ENCODE measurements around the gene HAVCR2. TPM values are rescaled to one million over a fixed set of nuclear protein-coding genes. Genes with fewer than 3 reads are reported as not detected.

Gene HAVCR2
- total RNA-seq, 1 donor from 2014 or later, result 1.5 TPM

- Histone ChIP-seq H3K4me3 (ENCODE audit: low read depth, low read length) (no peak overlapping the region), H3K36me3 (ENCODE audit: control insufficient read depth, insufficient read depth, low read length) (no peaks in the 10 kb centered on the region), H3K27me3 (ENCODE audit: control insufficient read depth, insufficient read depth, low read length) (no peaks in the 10 kb centered on the region)
- no peak for TF ChIP-seq CTCF (IDR thresholded peaks at IDR 0.05; ENCODE audit: insufficient read depth, low read length, poor library complexity, severe bottlenecking)
- DNase-seq (ENCODE audit: low read depth), result no peak
These were observed 22.0 kb downstream of the HAVCR2 start for GRCh38 chr5:157086751-157087359.

- no peaks in the 10 kb centered on the region for H3K27me3 ChIP-seq (ENCODE audit: control insufficient read depth, insufficient read depth, low read length)
- no peak overlapping the region for H3K4me3 ChIP-seq (ENCODE audit: low read depth, low read length)
- no peaks in the 10 kb centered on the region for H3K36me3 ChIP-seq (ENCODE audit: control insufficient read depth, insufficient read depth, low read length)
- no peak for TF ChIP-seq CTCF (IDR thresholded peaks at IDR 0.05; ENCODE audit: insufficient read depth, low read length, poor library complexity, severe bottlenecking)
- no peak for DNase-seq (ENCODE audit: low read depth)
These were observed 22.9 kb downstream of the HAVCR2 start for GRCh38 chr5:157085930-157086329.

- no peak for TF ChIP-seq CTCF (IDR thresholded peaks at IDR 0.05; ENCODE audit: insufficient read depth, low read length, poor library complexity, severe bottlenecking)
- Histone ChIP-seq H3K4me3 (ENCODE audit: low read depth, low read length) (no peak overlapping the region), H3K36me3 (ENCODE audit: control insufficient read depth, insufficient read depth, low read length) (no peaks in the 10 kb centered on the region), H3K27me3 (ENCODE audit: control insufficient read depth, insufficient read depth, low read length) (no peaks in the 10 kb centered on the region)
- DNase-seq (ENCODE audit: low read depth), result no peak
These were observed 28.6 kb downstream of the HAVCR2 start for GRCh38 chr5:157080286-157080685.

GRCh38 chr5:157076558-157076957 lies 32.3 kb downstream of the HAVCR2 start:
- no peak for TF ChIP-seq CTCF (IDR thresholded peaks at IDR 0.05; ENCODE audit: insufficient read depth, low read length, poor library complexity, severe bottlenecking)
- DNase-seq (ENCODE audit: low read depth), result peak; percentile 56
- Histone ChIP-seq H3K4me3 (ENCODE audit: low read depth, low read length) (no peak overlapping the region), H3K27me3 (ENCODE audit: control insufficient read depth, insufficient read depth, low read length) (no peaks in the 10 kb centered on the region), H3K36me3 (ENCODE audit: control insufficient read depth, insufficient read depth, low read length) (no peaks in the 10 kb centered on the region)

- Histone ChIP-seq H3K27me3 (ENCODE audit: control insufficient read depth, insufficient read depth, low read length) (no peaks in the 10 kb centered on the region), H3K36me3 (ENCODE audit: control insufficient read depth, insufficient read depth, low read length) (no peaks in the 10 kb centered on the region), H3K4me3 (ENCODE audit: low read depth, low read length) (no peak overlapping the region)
- no peak for DNase-seq (ENCODE audit: low read depth)
- no peak for TF ChIP-seq CTCF (IDR thresholded peaks at IDR 0.05; ENCODE audit: insufficient read depth, low read length, poor library complexity, severe bottlenecking)
These were observed 36.3 kb downstream of the HAVCR2 start for GRCh38 chr5:157072508-157072907.

- no peak overlapping the region for H3K4me3 ChIP-seq (ENCODE audit: low read depth, low read length)
- H3K36me3 ChIP-seq (ENCODE audit: control insufficient read depth, insufficient read depth, low read length), result no peaks in the 10 kb centered on the region
- no peaks in the 10 kb centered on the region for H3K27me3 ChIP-seq (ENCODE audit: control insufficient read depth, insufficient read depth, low read length)
- TF ChIP-seq CTCF (IDR thresholded peaks at IDR 0.05; ENCODE audit: insufficient read depth, low read length, poor library complexity, severe bottlenecking), result no peak
- DNase-seq (ENCODE audit: low read depth), result no peak
These were observed 38.9 kb downstream of the HAVCR2 start for GRCh38 chr5:157069949-157070348.

Measured in kidney epithelial cell (primary cell).